Measurements from ENCODE around the gene MECP2. TPM values are rescaled to one million over a fixed set of nuclear protein-coding genes. Genes with fewer than 3 reads are reported as not detected.

MECP2 gene
- total RNA-seq, 1 experiment from 2014 or later, result 69.9 TPM

- no TSS peak for BruUV-seq (replicated peaks)
- Mint-ChIP-seq H3K4me3 (ENCODE audit: low read depth, unreplicated experiment) (no peak overlapping the region), H3K27me3 (ENCODE audit: unreplicated experiment) (no peaks in the 10 kb centered on the region), H3K9me3 (ENCODE audit: low read depth, unreplicated experiment) (no peaks in the 10 kb centered on the region), H3K4me1 (ENCODE audit: low read depth, unreplicated experiment) (peaks cover 28% of the 10 kb centered on the region), H3K27ac (ENCODE audit: unreplicated experiment) (no peak overlapping the region), H3K36me3 (ENCODE audit: insufficient read depth, unreplicated experiment) (peaks cover 18% of the 10 kb centered on the region)
- TF ChIP-seq CTCF (IDR thresholded peaks at IDR 0.05; ENCODE audit: unreplicated experiment), result no peak
- CTCF ChIA-PET, result no interaction called here
- DNase-seq, result no peak
- intact Hi-C loops (cut with micrococcal nuclease; ENCODE audit: unreplicated experiment), result no loop called here
Observed at GRCh38 chrX:154120567-154120966, 23.1 kb upstream of the MECP2 start.

- DNase-seq, result no peak
- intact Hi-C loops (cut with micrococcal nuclease; ENCODE audit: unreplicated experiment), result no loop called here
- CTCF ChIA-PET, result no interaction called here
- no TSS peak for BruUV-seq (replicated peaks)
- Mint-ChIP-seq H3K27me3 (ENCODE audit: unreplicated experiment) (no peaks in the 10 kb centered on the region), H3K36me3 (ENCODE audit: insufficient read depth, unreplicated experiment) (peaks cover 10% of the 10 kb centered on the region), H3K4me1 (ENCODE audit: low read depth, unreplicated experiment) (peaks cover 41% of the 10 kb centered on the region), H3K9me3 (ENCODE audit: low read depth, unreplicated experiment) (no peaks in the 10 kb centered on the region), H3K27ac (ENCODE audit: unreplicated experiment) (no peak overlapping the region), H3K4me3 (ENCODE audit: low read depth, unreplicated experiment) (no peak overlapping the region)
- no peak for TF ChIP-seq CTCF (IDR thresholded peaks at IDR 0.05; ENCODE audit: unreplicated experiment)
Observed at GRCh38 chrX:154117566-154117965, 20.0 kb upstream of the MECP2 start.

GRCh38 chrX:154116426-154117211 is 19.1 kb upstream of the MECP2 start:
- intact Hi-C loops (cut with micrococcal nuclease; ENCODE audit: unreplicated experiment), result no loop called here
- DNase-seq, result no peak
- TF ChIP-seq CTCF (IDR thresholded peaks at IDR 0.05; ENCODE audit: unreplicated experiment), result no peak
- peaks cover 3% of the 10 kb centered on the region for H3K36me3 Mint-ChIP-seq (ENCODE audit: insufficient read depth, unreplicated experiment)
- BruUV-seq (replicated peaks), result no TSS peak
- no peaks in the 10 kb centered on the region for H3K9me3 Mint-ChIP-seq (ENCODE audit: low read depth, unreplicated experiment)
- H3K4me3 Mint-ChIP-seq (ENCODE audit: low read depth, unreplicated experiment), result no peak overlapping the region
- CTCF ChIA-PET, result no interaction called here
- no peak overlapping the region for H3K27ac Mint-ChIP-seq (ENCODE audit: unreplicated experiment)
- peaks cover 32% of the 10 kb centered on the region for H3K4me1 Mint-ChIP-seq (ENCODE audit: low read depth, unreplicated experiment)
- no peaks in the 10 kb centered on the region for H3K27me3 Mint-ChIP-seq (ENCODE audit: unreplicated experiment)

- CTCF ChIA-PET, result no interaction called here
- TF ChIP-seq CTCF (IDR thresholded peaks at IDR 0.05; ENCODE audit: unreplicated experiment), result no peak
- intact Hi-C loops (cut with micrococcal nuclease; ENCODE audit: unreplicated experiment), result no loop called here
- no peak for DNase-seq
- Mint-ChIP-seq H3K4me1 (ENCODE audit: low read depth, unreplicated experiment) (peaks cover 24% of the 10 kb centered on the region), H3K27ac (ENCODE audit: unreplicated experiment) (no peak overlapping the region), H3K27me3 (ENCODE audit: unreplicated experiment) (no peaks in the 10 kb centered on the region), H3K4me3 (ENCODE audit: low read depth, unreplicated experiment) (no peak overlapping the region), H3K9me3 (ENCODE audit: low read depth, unreplicated experiment) (no peaks in the 10 kb centered on the region), H3K36me3 (ENCODE audit: insufficient read depth, unreplicated experiment) (no peaks in the 10 kb centered on the region)
- BruUV-seq (replicated peaks), result no TSS peak
Observed at GRCh38 chrX:154115750-154116149, 18.2 kb upstream of the MECP2 start.

Data from Calu3 (cell line).